Prostate gland (tissue), 2 donors: Measurements from ENCODE around the gene CRABP2. TPM values are rescaled to one million over a fixed set of nuclear protein-coding genes. Genes with fewer than 3 reads are reported as not detected.

ENCODE experiments used
- DNase-seq: peaks from one replicate; pipeline ENCODE4 v3.0.0-alpha.2; 2019; ENCODE audit warnings: low spot score
- H3K27ac ChIP-seq, 2 donors: fragments of 200-600 bp; sonication (generic); 2 replicates each; pipeline ENCODE4 v1.5.1; 2017 to 2019
- H3K27me3 ChIP-seq: fragments of 200-600 bp; sonication (generic); replicated peaks from 2 replicates; pipeline ENCODE4 v1.5.1; 2019; ENCODE audit not compliant: insufficient read depth
- H3K36me3 ChIP-seq, 2 donors: fragments of 200-600 bp; sonication (generic); 1 replicate in 1 of 2; 2 replicates in 1 of 2; pipeline versions ENCODE4 v1.5.1 to v1.8.1; 2017 to 2019
- H3K4me1 ChIP-seq: fragments of 200-600 bp; sonication (generic); replicated peaks from 2 replicates; pipeline ENCODE4 v1.5.1; 2019
- H3K4me3 ChIP-seq, 2 donors: fragments of 200-600 bp; sonication (generic); 2 replicates each; pipeline ENCODE4 v1.5.1; 2017 to 2019
- H3K9me3 ChIP-seq: fragments of 200-600 bp; sonication (generic); 2 replicates; pipeline ENCODE4 v1.5.1; 2017
- CTCF ChIP-seq, 4 experiments: fragments of 200-600 bp in 2 of 4; fragments of 450-650 bp in 2 of 4; sonication (generic) in 2 of 4; IDR thresholded peaks; 1 replicate in 3 of 4; 2 replicates in 1 of 4; pipeline ENCODE4 v1.5.1; 2016 to 2019; ENCODE audit warnings: antibody characterized with exemption in 4 of 4, mild to moderate bottlenecking in 2 of 4, moderate library complexity in 2 of 4
- POLR2A ChIP-seq: fragments of 450-650 bp; IDR thresholded peaks from one replicate; pipeline ENCODE4 v1.6.1; 2016; ENCODE audit warnings: antibody characterized with exemption, mild to moderate bottlenecking
- POLR2AphosphoS5 ChIP-seq: sonication (generic); formaldehyde crosslinking; IDR thresholded peaks from one replicate; pipeline ENCODE4 v1.6.1; 2017; ENCODE audit warnings: antibody characterized with exemption
- WGBS: methylation state at CpG from one replicate; pipeline ENCODE4 v1.1.5; 2018; 5-methylcytosine and 5-hydroxymethylcytosine counted together
- intact Hi-C: fragments of 100-400 bp; cut with DNase I; formaldehyde crosslinking; loops from one replicate; pipeline ENCODE4 v1.14.2; 2022
- total RNA-seq, 2 donors: library from RNA; depleted of rRNA; stranded (reverse); fragments of >200 nt; gene quantifications; one replicate each; pipeline ENCODE4 v1.1.0, GENCODE V29; 2016

The CRABP2 gene
- total RNA-seq, 2 donors from 2014 or later: 27.3 to 30.8 TPM

GRCh38 chr1:156738916-156739315 lies 33.5 kb upstream of the CRABP2 start:
- no peak for DNase-seq
- 77% methylated on average over 2 of the region's 2 CpGs for WGBS

DNA sequence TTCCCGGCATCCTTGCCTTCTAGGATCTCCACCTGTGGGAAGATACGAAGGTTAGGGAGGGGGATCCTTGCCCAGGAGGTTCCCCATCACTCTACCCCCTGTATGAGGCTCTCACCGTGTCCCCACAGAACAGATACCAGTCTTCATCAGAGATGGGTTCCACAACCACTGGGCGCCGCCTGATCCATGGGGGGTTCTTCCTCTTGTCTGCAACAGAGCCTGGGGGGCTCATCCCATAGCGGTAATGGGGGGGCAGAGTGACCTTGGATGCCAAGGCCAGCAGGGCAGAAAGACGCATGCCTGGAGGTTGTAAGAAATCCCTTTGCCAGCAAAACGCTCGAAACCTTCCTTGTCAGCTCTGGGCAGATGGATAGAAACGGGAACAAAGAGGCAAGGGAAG lies 33.0 kb upstream of the CRABP2 start:
- Histone ChIP-seq H3K36me3 (peaks cover 4 to 5% of the 10 kb centered on the region in 2 donors), H3K27ac (no peak overlapping the region), H3K4me1 (no peaks in the 10 kb centered on the region), H3K27me3 (no peaks in the 10 kb centered on the region), H3K9me3 (no peaks in the 10 kb centered on the region), H3K4me3 (no peak overlapping the region)
- no peak for DNase-seq
- TF ChIP-seq CTCF (IDR thresholded peaks at IDR 0.05): no peak
- no peak for TF ChIP-seq POLR2AphosphoS5
- no peak for TF ChIP-seq POLR2A
- intact Hi-C loops: no loop called here
- 90% methylated on average over 10 of the region's 10 CpGs for WGBS

More at GRCh38 chr1:156738916-156739315, 33.5 kb upstream of the CRABP2 start:
- Histone ChIP-seq H3K27ac (no peak overlapping the region), H3K36me3 (peaks cover 4 to 10% of the 10 kb centered on the region in 2 donors), H3K4me3 (no peak overlapping the region), H3K9me3 (no peaks in the 10 kb centered on the region), H3K27me3 (no peaks in the 10 kb centered on the region), H3K4me1 (no peaks in the 10 kb centered on the region)
- intact Hi-C loops: no loop called here
- TF ChIP-seq CTCF (IDR thresholded peaks at IDR 0.05): no peak
- no peak for TF ChIP-seq POLR2A
- no peak for TF ChIP-seq POLR2AphosphoS5

- H3K27ac ChIP-seq: no peak overlapping the region
- intact Hi-C loops: no loop called here
- H3K4me3 ChIP-seq: no peak overlapping the region
- no peaks in the 10 kb centered on the region for H3K9me3 ChIP-seq
- no peak for DNase-seq
- H3K4me1 ChIP-seq: no peaks in the 10 kb centered on the region
- 91% methylated on average over 17 of the region's 20 CpGs for WGBS
- no peak for TF ChIP-seq CTCF (IDR thresholded peaks at IDR 0.05)
- no peak for TF ChIP-seq POLR2AphosphoS5
- no peak for TF ChIP-seq POLR2A
- no peaks in the 10 kb centered on the region for H3K36me3 ChIP-seq
- no peaks in the 10 kb centered on the region for H3K27me3 ChIP-seq
Observed at GRCh38 chr1:156733989-156734584, 28.7 kb upstream of the CRABP2 start.

DNA sequence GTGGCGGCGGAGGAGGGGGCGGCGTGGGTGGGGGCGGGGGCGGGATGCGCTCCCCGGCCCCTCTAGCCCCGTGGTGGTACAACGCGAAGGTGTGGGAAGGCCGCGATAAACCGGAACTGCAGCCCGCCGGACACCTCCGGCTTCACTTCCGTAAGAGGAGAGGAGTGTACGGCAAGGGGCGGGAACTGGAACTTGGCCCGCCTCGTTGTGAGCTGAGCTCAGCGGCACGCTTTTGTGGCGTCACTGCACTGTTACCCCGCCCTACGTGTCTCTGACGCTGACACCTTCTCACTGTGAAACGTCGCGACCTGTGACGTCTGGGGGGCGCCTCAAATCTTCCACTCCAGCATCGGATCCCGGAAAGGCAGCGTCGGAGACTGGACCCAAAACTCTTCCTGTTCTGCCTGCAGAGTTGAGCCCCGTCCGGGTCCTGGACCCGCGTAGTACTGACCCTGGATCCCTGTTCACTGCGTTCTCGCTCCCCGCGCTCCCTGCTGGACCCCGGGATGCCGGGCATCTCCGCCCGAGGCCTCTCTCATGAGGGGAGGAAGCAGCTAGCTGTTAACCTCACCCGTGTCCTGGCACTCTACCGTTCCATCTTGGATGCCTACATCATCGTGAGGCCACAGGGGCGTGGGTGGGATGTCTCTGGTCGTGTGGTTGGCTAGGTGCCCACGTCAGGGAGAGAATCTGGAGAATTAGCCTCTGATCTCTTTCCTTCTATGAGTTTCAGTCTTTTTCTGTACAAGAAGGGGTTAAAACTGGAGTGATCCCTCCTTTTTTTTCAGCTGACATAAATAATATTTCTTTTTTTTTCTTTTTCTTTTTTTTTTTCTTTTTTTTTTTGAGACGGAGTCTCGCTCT lies 23.4 kb upstream of the CRABP2 start, which contains the start of gene ISG20L2:
ISG20L2 (minus strand) TSS at position 168 of the 864 bp plus-strand sequence. CDS start 1,114 bp downstream, outside the sequence.
- H3K27ac ChIP-seq: peak within 1 kb of the TSS; percentile 94 to 97
- under 1% methylated on average over 52 of the region's 57 CpGs for WGBS
- no peaks in the 10 kb centered on the region for H3K9me3 ChIP-seq
- intact Hi-C loops: no loop called here
- peak within 1 kb of the TSS; percentile 68 for H3K4me3 ChIP-seq
- no peaks in the 10 kb centered on the region for H3K36me3 ChIP-seq
- peak; percentile 97 for DNase-seq
- H3K4me1 ChIP-seq: peaks cover 29% of the 10 kb centered on the region
- H3K27me3 ChIP-seq: no peaks in the 10 kb centered on the region
- TF ChIP-seq CTCF (IDR thresholded peaks at IDR 0.05): peak in 1 of 4 experiments; percentile 5
- TF ChIP-seq POLR2AphosphoS5: peak; percentile 83
- peak; percentile 52 for TF ChIP-seq POLR2A
